ENCODE results near the gene FAM168B.

DNA sequence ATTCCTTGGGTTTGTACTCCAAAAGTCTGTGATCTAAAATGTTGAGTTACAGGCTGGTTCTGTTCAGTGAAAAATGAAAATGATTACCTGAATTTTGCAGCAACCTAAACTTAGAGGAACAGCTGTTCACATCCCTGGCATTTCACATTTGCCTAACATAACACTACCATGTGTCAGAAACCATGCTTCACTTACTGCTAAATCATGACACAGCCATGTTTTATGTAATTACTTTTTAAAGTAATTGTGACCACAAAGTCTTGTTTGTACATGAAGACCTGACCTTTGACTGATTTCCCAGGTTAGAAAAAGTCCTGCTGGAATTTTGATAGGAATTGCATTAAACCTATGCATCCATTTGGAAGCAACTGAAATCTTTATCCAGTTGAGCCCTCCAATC lies 79.1 kb downstream of the FAM168B start:
- TF ChIP-seq CTCF (conservative IDR thresholded peaks at IDR 0.05), result no peak
- no peak for TF ChIP-seq EZH2 (IDR thresholded peaks at IDR 0.05; ENCODE audit: low read depth)
